T-helper 1 cell (primary cell): ENCODE measurements around the gene FSD1L.

Experiments
- DNase-seq, 5 donors: peaks; one replicate each; pipeline ENCODE4 v3.0.0-alpha.2; 2012 to 2020

Gene FSD1L

GRCh38 chr9:105436783-105437182 is 11.1 kb upstream of the FSD1L start:
- no peak for DNase-seq

- DNase-seq = no peak
Observed at GRCh38 chr9:105437704-105438103, 10.1 kb upstream of the FSD1L start.

- no peak for DNase-seq
Observed at GRCh38 chr9:105438141-105438806, 9.6 kb upstream of the FSD1L start.

GRCh38 chr9:105439428-105439827 is 8.4 kb upstream of the FSD1L start:
- DNase-seq = no peak

GRCh38 chr9:105441616-105442160 is 6.1 kb upstream of the FSD1L start:
- DNase-seq = no peak

GRCh38 chr9:105443121-105443520 is 4.7 kb upstream of the FSD1L start:
- DNase-seq = no peak

- no peak for DNase-seq
Observed at GRCh38 chr9:105444130-105444529, 3.7 kb upstream of the FSD1L start.

GRCh38 chr9:105445203-105445881 is 2.5 kb upstream of the FSD1L start:
- DNase-seq = no peak

- DNase-seq = no peak
Observed at GRCh38 chr9:105447386-105447813, 434 bp upstream of the FSD1L start.

GRCh38 chr9:105449081-105449480 is 1.2 kb downstream of the FSD1L start:
- no peak for DNase-seq

GRCh38 chr9:105452185-105452584 is 4.4 kb downstream of the FSD1L start:
- DNase-seq = no peak

- DNase-seq = no peak
Observed at GRCh38 chr9:105455836-105456475, 8.1 kb downstream of the FSD1L start.

GRCh38 chr9:105457560-105458294 is 9.9 kb downstream of the FSD1L start:
- no peak for DNase-seq

- DNase-seq = no peak
Observed at GRCh38 chr9:105458404-105458803, 10.6 kb downstream of the FSD1L start.

GRCh38 chr9:105459336-105459735 is 11.5 kb downstream of the FSD1L start:
- no peak for DNase-seq

- DNase-seq = no peak
Observed at GRCh38 chr9:105466898-105467455, 19.1 kb downstream of the FSD1L start.

GRCh38 chr9:105468875-105469274 is 21.0 kb downstream of the FSD1L start:
- no peak for DNase-seq

- no peak for DNase-seq
Observed at GRCh38 chr9:105473221-105473620, 25.4 kb downstream of the FSD1L start.

- DNase-seq = no peak
Observed at GRCh38 chr9:105475302-105475701, 27.5 kb downstream of the FSD1L start.

GRCh38 chr9:105479846-105480245 is 32.0 kb downstream of the FSD1L start:
- no peak for DNase-seq

GRCh38 chr9:105483618-105484017 is 35.8 kb downstream of the FSD1L start:
- no peak for DNase-seq

GRCh38 chr9:105484226-105484625 is 36.4 kb downstream of the FSD1L start:
- DNase-seq = no peak

- no peak for DNase-seq
Observed at GRCh38 chr9:105485131-105485530, 37.3 kb downstream of the FSD1L start.
